Smooth muscle cell (in vitro differentiated cells): ENCODE data around the gene MORN3. TPM values are rescaled to one million over a fixed set of nuclear protein-coding genes. Genes with fewer than 3 reads are reported as not detected.
A peak's percentile ranks its signal among the peaks of the same experiment; 100 is the strongest.

Experiments
- DNase-seq: peaks from one replicate; lab custom pipeline; 2025; ENCODE audit not compliant: unreplicated experiment; lab: John Stamatoyannopoulos, UW
- H2AFZ ChIP-seq: fragments of 200-600 bp; sonication (generic); 2 replicates; pipeline ENCODE4 v1.6.0; 2016; ENCODE audit warnings: antibody characterized with exemption, low read depth, mild to moderate bottlenecking
- H3F3A ChIP-seq: fragments of 200-600 bp; sonication (generic); 2 replicates; pipeline ENCODE4 v1.6.0; 2017; ENCODE audit warnings: antibody characterized with exemption, low read depth
- H3K27ac ChIP-seq: fragments of 200-600 bp; sonication (generic); 2 replicates; pipeline ENCODE4 v1.5.1; 2016; ENCODE audit warnings: low read depth, mild to moderate bottlenecking
- H3K27me3 ChIP-seq: fragments of 200-600 bp; sonication (generic); 2 replicates; pipeline ENCODE4 v1.6.1; 2016; ENCODE audit warnings: low read depth, mild to moderate bottlenecking
- H3K36me3 ChIP-seq: fragments of 200-600 bp; sonication (generic); 2 replicates; pipeline ENCODE4 v1.5.1; 2016; ENCODE audit warnings: low read depth
- H3K4me1 ChIP-seq: fragments of 200-600 bp; sonication (generic); 2 replicates; pipeline ENCODE4 v1.5.1; 2016; ENCODE audit warnings: low read depth
- H3K4me2 ChIP-seq: fragments of 200-600 bp; sonication (generic); 2 replicates; pipeline ENCODE4 v1.6.0; 2016; ENCODE audit warnings: mild to moderate bottlenecking
- H3K4me3 ChIP-seq: fragments of 200-600 bp; sonication (generic); 2 replicates; pipeline ENCODE4 v1.5.1; 2016; ENCODE audit warnings: mild to moderate bottlenecking
- H3K79me2 ChIP-seq: fragments of 200-600 bp; sonication (generic); 2 replicates; pipeline ENCODE4 v1.6.0; 2016; ENCODE audit warnings: low read depth, mild to moderate bottlenecking
- H3K9ac ChIP-seq: fragments of 200-600 bp; sonication (generic); 2 replicates; pipeline ENCODE4 v1.6.0; 2016; ENCODE audit warnings: low read depth
- H3K9me3 ChIP-seq: fragments of 200-600 bp; sonication (generic); replicated peaks from 2 replicates; pipeline ENCODE4 v1.5.1; 2016; ENCODE audit warnings: low read depth
- H4K20me1 ChIP-seq: fragments of 200-600 bp; sonication (generic); 2 replicates; pipeline ENCODE4 v1.6.0; 2016; ENCODE audit warnings: low read depth
- WGBS: methylation state at CpG from one replicate; pipeline ENCODE4 v1.1.7; 2016; ENCODE audit warnings: low lambda C conversion rate; 5-methylcytosine and 5-hydroxymethylcytosine counted together
- polyA plus RNA-seq: library from polyadenylated mRNA; unstranded; fragments of >200 nt; fragmentation: Nextera tagmentation; extraction: Ambion mirVana; gene quantifications from 2 replicates; pipeline ENCODE4 v1.2.1, GENCODE V29; 2016
- total RNA-seq: library from RNA; depleted of rRNA; stranded (reverse); fragments of >200 nt; gene quantifications from 2 replicates; pipeline ENCODE4 v1.2.3, GENCODE V29; 2014
- TF ChIP-seq, protein P1 (sequence below): fragments of 200-600 bp; sonication (generic); IDR thresholded peaks from 2 replicates; pipeline ENCODE4 v1.5.1; 2017; ENCODE audit warnings: borderline replicate concordance, mild to moderate bottlenecking, antibody characterized with exemption; ENCODE audit not compliant: insufficient read depth, poor library complexity, severe bottlenecking

Gene MORN3
- total and polyA plus RNA-seq, 2 experiments from 2014 or later = 0.18 to 2.0 TPM

- Histone ChIP-seq H3K79me2 (no peaks in the 10 kb centered on the region), H3K4me3 (peak within 1 kb of the TSS; percentile 49), H3F3A (peaks cover 18% of the 10 kb centered on the region), H3K27me3 (no peaks in the 10 kb centered on the region), H3K4me2 (peak within 1 kb of the TSS; percentile 82), H3K9me3 (no peaks in the 10 kb centered on the region), H3K4me1 (peaks cover 16% of the 10 kb centered on the region), H2AFZ (peak within 1 kb of the TSS; percentile 59), H3K36me3 (no peaks in the 10 kb centered on the region), H3K9ac (peak within 1 kb of the TSS; percentile 52), H3K27ac (peak within 1 kb of the TSS; percentile 49), H4K20me1 (no peaks in the 10 kb centered on the region)
- WGBS = 3% methylated on average over 50 of the region's 92 CpGs
- DNase-seq = peak; percentile 91
- TF ChIP-seq, protein P1, sequence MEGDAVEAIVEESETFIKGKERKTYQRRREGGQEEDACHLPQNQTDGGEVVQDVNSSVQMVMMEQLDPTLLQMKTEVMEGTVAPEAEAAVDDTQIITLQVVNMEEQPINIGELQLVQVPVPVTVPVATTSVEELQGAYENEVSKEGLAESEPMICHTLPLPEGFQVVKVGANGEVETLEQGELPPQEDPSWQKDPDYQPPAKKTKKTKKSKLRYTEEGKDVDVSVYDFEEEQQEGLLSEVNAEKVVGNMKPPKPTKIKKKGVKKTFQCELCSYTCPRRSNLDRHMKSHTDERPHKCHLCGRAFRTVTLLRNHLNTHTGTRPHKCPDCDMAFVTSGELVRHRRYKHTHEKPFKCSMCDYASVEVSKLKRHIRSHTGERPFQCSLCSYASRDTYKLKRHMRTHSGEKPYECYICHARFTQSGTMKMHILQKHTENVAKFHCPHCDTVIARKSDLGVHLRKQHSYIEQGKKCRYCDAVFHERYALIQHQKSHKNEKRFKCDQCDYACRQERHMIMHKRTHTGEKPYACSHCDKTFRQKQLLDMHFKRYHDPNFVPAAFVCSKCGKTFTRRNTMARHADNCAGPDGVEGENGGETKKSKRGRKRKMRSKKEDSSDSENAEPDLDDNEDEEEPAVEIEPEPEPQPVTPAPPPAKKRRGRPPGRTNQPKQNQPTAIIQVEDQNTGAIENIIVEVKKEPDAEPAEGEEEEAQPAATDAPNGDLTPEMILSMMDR = no peak
Measured at GRCh38 chr12:121626087-121626852, 43.2 kb downstream of the MORN3 start, which contains the start of gene ORAI1. ORAI1 (plus strand) TSS chr12:121626530.

GRCh38 chr12:121620333-121620891 lies 49.0 kb downstream of the MORN3 start:
- no peak for DNase-seq
- Histone ChIP-seq H2AFZ (no peak overlapping the region), H3K36me3 (no peaks in the 10 kb centered on the region), H3K4me2 (no peak overlapping the region), H3K9me3 (no peaks in the 10 kb centered on the region), H3K4me3 (no peak overlapping the region), H3F3A (no peaks in the 10 kb centered on the region), H3K4me1 (no peaks in the 10 kb centered on the region), H3K79me2 (no peaks in the 10 kb centered on the region), H3K9ac (no peak overlapping the region), H4K20me1 (no peaks in the 10 kb centered on the region), H3K27ac (no peak overlapping the region), H3K27me3 (no peaks in the 10 kb centered on the region)
- WGBS = 67% methylated on average over 8 of the region's 8 CpGs
- TF ChIP-seq, protein P1 = no peak

- Histone ChIP-seq H3K27ac (no peak overlapping the region), H3F3A (no peaks in the 10 kb centered on the region), H3K4me3 (no peak overlapping the region), H3K79me2 (no peaks in the 10 kb centered on the region), H3K27me3 (no peaks in the 10 kb centered on the region), H2AFZ (no peak overlapping the region), H3K9ac (no peak overlapping the region), H3K4me1 (no peaks in the 10 kb centered on the region), H3K4me2 (no peak overlapping the region), H3K36me3 (no peaks in the 10 kb centered on the region), H3K9me3 (no peaks in the 10 kb centered on the region), H4K20me1 (no peaks in the 10 kb centered on the region)
- DNase-seq = no peak
- WGBS = 98% methylated on average over 5 of the region's 5 CpGs
- TF ChIP-seq, protein P1 = no peak
Measured at GRCh38 chr12:121618659-121619233, 50.7 kb downstream of the MORN3 start.
